ENCODE measurements around the gene PTBP2.

Gene PTBP2

GRCh38 chr1:96746440-96747420 lies 25.1 kb downstream of the PTBP2 start:
- no peak overlapping the region for H3K9ac ChIP-seq (ENCODE audit: low read length)
- H4K20me1 ChIP-seq (ENCODE audit: low read depth, low read length), result peaks cover 61% of the 10 kb centered on the region
- no peak overlapping the region for H3K27ac ChIP-seq (ENCODE audit: low read depth, low read length)
- H3K9me3 ChIP-seq (ENCODE audit: insufficient read depth, low read length), result no peaks in the 10 kb centered on the region
- no peak for TF ChIP-seq CTCF (IDR thresholded peaks at IDR 0.05; ENCODE audit: insufficient read depth, low read length, poor library complexity, severe bottlenecking)
- TF ChIP-seq EZH2phosphoT487 (conservative IDR thresholded peaks at IDR 0.05; ENCODE audit: low read length), result no peak
- peaks cover 29% of the 10 kb centered on the region; the same call in 1 of the 2 replicates for H3K36me3 ChIP-seq (ENCODE audit: low read length)
- H3K4me2 ChIP-seq (ENCODE audit: low read depth, low read length, poor library complexity, severe bottlenecking), result no peak overlapping the region
- H3K79me2 ChIP-seq (ENCODE audit: insufficient read depth, low read length), result peaks cover 94% of the 10 kb centered on the region
- H3F3A ChIP-seq (ENCODE audit: insufficient read depth), result peaks cover 4% of the 10 kb centered on the region; the same call in 1 of the 2 replicates
- H2AFZ ChIP-seq (ENCODE audit: low read depth, low read length, severe bottlenecking), result no peak overlapping the region
- no peaks in the 10 kb centered on the region for H3K27me3 ChIP-seq (ENCODE audit: low read length)
- no peak overlapping the region for H3K4me3 ChIP-seq (ENCODE audit: insufficient read depth, low read length, poor library complexity, severe bottlenecking)
- no peaks in the 10 kb centered on the region for H3K9me2 ChIP-seq (replicated peaks; ENCODE audit: insufficient read depth, low read length)

- Histone ChIP-seq H3K9me2 (replicated peaks; ENCODE audit: insufficient read depth, low read length) (no peaks in the 10 kb centered on the region), H3K36me3 (ENCODE audit: low read length) (peaks cover 37% of the 10 kb centered on the region), H3K9me3 (ENCODE audit: insufficient read depth, low read length) (no peaks in the 10 kb centered on the region), H3K4me2 (ENCODE audit: low read depth, low read length, poor library complexity, severe bottlenecking) (no peak overlapping the region), H3K27me3 (ENCODE audit: low read length) (no peaks in the 10 kb centered on the region), H3K9ac (ENCODE audit: low read length) (no peak overlapping the region), H3K27ac (ENCODE audit: low read depth, low read length) (no peak overlapping the region), H3K4me3 (ENCODE audit: insufficient read depth, low read length, poor library complexity, severe bottlenecking) (no peak overlapping the region), H4K20me1 (ENCODE audit: low read depth, low read length) (peaks cover 52% of the 10 kb centered on the region), H2AFZ (ENCODE audit: low read depth, low read length, severe bottlenecking) (no peak overlapping the region), H3F3A (ENCODE audit: insufficient read depth) (peaks cover 4% of the 10 kb centered on the region; the same call in 1 of the 2 replicates), H3K79me2 (ENCODE audit: insufficient read depth, low read length) (peaks cover 85% of the 10 kb centered on the region)
- TF ChIP-seq EZH2phosphoT487 (conservative IDR thresholded peaks at IDR 0.05; ENCODE audit: low read length), result no peak
- no peak for TF ChIP-seq CTCF (IDR thresholded peaks at IDR 0.05; ENCODE audit: insufficient read depth, low read length, poor library complexity, severe bottlenecking)
These were observed 26.0 kb downstream of the PTBP2 start for GRCh38 chr1:96747565-96747964.

- Histone ChIP-seq H3K36me3 (ENCODE audit: low read length) (peaks cover 42% of the 10 kb centered on the region), H3K79me2 (ENCODE audit: insufficient read depth, low read length) (peaks cover 80% of the 10 kb centered on the region), H2AFZ (ENCODE audit: low read depth, low read length, severe bottlenecking) (no peak overlapping the region)
These were observed 26.5 kb downstream of the PTBP2 start for GRCh38 chr1:96748078-96748477.

More at GRCh38 chr1:96748078-96748477, 26.5 kb downstream of the PTBP2 start:
- Histone ChIP-seq H4K20me1 (ENCODE audit: low read depth, low read length) (peaks cover 50% of the 10 kb centered on the region), H3F3A (ENCODE audit: insufficient read depth) (peaks cover 4% of the 10 kb centered on the region; the same call in 1 of the 2 replicates), H3K27ac (ENCODE audit: low read depth, low read length) (no peak overlapping the region), H3K9ac (ENCODE audit: low read length) (no peak overlapping the region), H3K4me3 (ENCODE audit: insufficient read depth, low read length, poor library complexity, severe bottlenecking) (no peak overlapping the region), H3K9me3 (ENCODE audit: insufficient read depth, low read length) (no peaks in the 10 kb centered on the region), H3K27me3 (ENCODE audit: low read length) (no peaks in the 10 kb centered on the region), H3K4me2 (ENCODE audit: low read depth, low read length, poor library complexity, severe bottlenecking) (no peak overlapping the region), H3K9me2 (replicated peaks; ENCODE audit: insufficient read depth, low read length) (no peaks in the 10 kb centered on the region)
- TF ChIP-seq CTCF (IDR thresholded peaks at IDR 0.05; ENCODE audit: insufficient read depth, low read length, poor library complexity, severe bottlenecking), result no peak
- TF ChIP-seq EZH2phosphoT487 (conservative IDR thresholded peaks at IDR 0.05; ENCODE audit: low read length), result no peak
